OCI-LY1 (cell line): Measurements from ENCODE around the gene RAB34.

Experiments
- H2AFZ ChIP-seq: fragments of 200-600 bp; sonication (generic), shearing (Covaris generic); 2 replicates; pipeline ENCODE4 v1.6.0; 2014; ENCODE audit warnings: antibody characterized with exemption, mild to moderate bottlenecking, low read length
- H3F3A ChIP-seq: fragments of 200-600 bp; sonication (generic), shearing (Covaris generic); 2 replicates; pipeline ENCODE4 v1.6.0; 2014; ENCODE audit warnings: mild to moderate bottlenecking, antibody characterized with exemption, low read length, moderate library complexity; ENCODE audit not compliant: insufficient read depth
- H3K27ac ChIP-seq: fragments of 200-600 bp; sonication (generic); 2 replicates; pipeline ENCODE4 v1.5.1; 2014; ENCODE audit warnings: low read length, mixed run types, mild to moderate bottlenecking, low read depth; ENCODE audit not compliant: poor library complexity, severe bottlenecking
- H3K27me3 ChIP-seq: fragments of 200-600 bp; sonication (generic); 2 replicates; pipeline ENCODE4 v1.6.0; 2014; ENCODE audit warnings: antibody characterized with exemption, mild to moderate bottlenecking, low read length, moderate library complexity; ENCODE audit not compliant: insufficient read depth
- H3K36me3 ChIP-seq: fragments of 200-600 bp; sonication (generic); 2 replicates; pipeline ENCODE4 v1.6.1; 2014; ENCODE audit warnings: mild to moderate bottlenecking, antibody characterized with exemption, low read length, moderate library complexity, mixed read lengths; ENCODE audit not compliant: insufficient read depth
- H3K4me1 ChIP-seq: fragments of 200-600 bp; sonication (generic); 2 replicates; pipeline ENCODE4 v1.5.1; 2014; ENCODE audit warnings: mild to moderate bottlenecking, low read length, moderate library complexity; ENCODE audit not compliant: insufficient read depth, severe bottlenecking
- H3K4me2 ChIP-seq: fragments of 200-600 bp; sonication (generic), shearing (Covaris generic); 2 replicates; pipeline ENCODE4 v1.6.1; 2014; ENCODE audit warnings: low read length
- H3K4me3 ChIP-seq: fragments of 200-600 bp; sonication (generic); 2 replicates; pipeline ENCODE4 v1.5.1; 2014; ENCODE audit warnings: low read length, low read depth, mild to moderate bottlenecking, mixed read lengths; ENCODE audit not compliant: poor library complexity, severe bottlenecking
- H3K79me2 ChIP-seq: fragments of 200-600 bp; shearing (Covaris generic); 2 replicates; pipeline ENCODE4 v1.6.1; 2016; ENCODE audit warnings: mixed run types, low read length, mixed read lengths; ENCODE audit not compliant: insufficient read depth
- H3K9ac ChIP-seq: fragments of 200-600 bp; sonication (generic), shearing (Covaris generic); 2 replicates; pipeline ENCODE4 v1.6.1; 2014; ENCODE audit warnings: mild to moderate bottlenecking, low read length, mixed read lengths
- H3K9me2 ChIP-seq: fragments of 200-600 bp; sonication (generic), shearing (Covaris generic); 2 replicates; pipeline ENCODE4 v1.6.1; 2014; ENCODE audit warnings: low read depth, mild to moderate bottlenecking, low read length, mixed read lengths
- H3K9me3 ChIP-seq: fragments of 200-600 bp; shearing (Covaris generic); 2 replicates; pipeline ENCODE4 v1.6.1; 2014; ENCODE audit warnings: low read length, mixed read lengths
- H4K20me1 ChIP-seq: fragments of 200-600 bp; sonication (generic), shearing (Covaris generic); 2 replicates; pipeline ENCODE4 v1.6.0; 2016; ENCODE audit warnings: mild to moderate bottlenecking, low read length; ENCODE audit not compliant: insufficient read depth
- EZH2 ChIP-seq: fragments of 200-600 bp; sonication (generic), shearing (Covaris generic); IDR thresholded peaks from 2 replicates; pipeline ENCODE4 v1.8.0; 2017; ENCODE audit warnings: borderline replicate concordance, mixed run types, mild to moderate bottlenecking, antibody characterized with exemption, low read length, moderate library complexity, mixed read lengths
- TF ChIP-seq, protein P1 (sequence below): fragments of 200-600 bp; sonication (generic), shearing (Covaris generic); IDR thresholded peaks from 2 replicates; pipeline ENCODE4 v1.5.1; 2017; ENCODE audit warnings: mild to moderate bottlenecking, antibody characterized with exemption, low read length, moderate library complexity, mixed read lengths

The RAB34 gene

DNA sequence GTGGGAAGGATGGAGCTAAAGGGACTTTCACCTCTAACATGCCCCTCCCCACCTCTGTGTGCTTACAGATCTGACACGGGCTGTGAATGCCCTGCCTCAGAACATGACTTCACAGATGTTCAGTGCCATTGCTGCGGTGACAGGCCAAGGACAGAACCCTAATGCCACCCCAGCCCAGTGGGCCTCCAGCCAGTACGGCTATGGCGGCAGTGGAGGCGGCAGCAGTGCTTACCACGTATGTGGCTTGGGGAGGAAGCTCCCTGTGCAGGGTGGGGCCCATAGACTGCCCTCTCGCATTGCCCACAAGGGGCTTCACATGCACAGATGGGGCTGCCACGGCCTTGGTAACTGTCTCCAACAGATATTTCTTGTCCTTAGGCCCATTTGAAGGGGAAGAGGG, 17.4 kb downstream of the RAB34 start:
- H3K27me3 ChIP-seq: no peaks in the 10 kb centered on the region
- no peak overlapping the region for H3K9ac ChIP-seq

DNA sequence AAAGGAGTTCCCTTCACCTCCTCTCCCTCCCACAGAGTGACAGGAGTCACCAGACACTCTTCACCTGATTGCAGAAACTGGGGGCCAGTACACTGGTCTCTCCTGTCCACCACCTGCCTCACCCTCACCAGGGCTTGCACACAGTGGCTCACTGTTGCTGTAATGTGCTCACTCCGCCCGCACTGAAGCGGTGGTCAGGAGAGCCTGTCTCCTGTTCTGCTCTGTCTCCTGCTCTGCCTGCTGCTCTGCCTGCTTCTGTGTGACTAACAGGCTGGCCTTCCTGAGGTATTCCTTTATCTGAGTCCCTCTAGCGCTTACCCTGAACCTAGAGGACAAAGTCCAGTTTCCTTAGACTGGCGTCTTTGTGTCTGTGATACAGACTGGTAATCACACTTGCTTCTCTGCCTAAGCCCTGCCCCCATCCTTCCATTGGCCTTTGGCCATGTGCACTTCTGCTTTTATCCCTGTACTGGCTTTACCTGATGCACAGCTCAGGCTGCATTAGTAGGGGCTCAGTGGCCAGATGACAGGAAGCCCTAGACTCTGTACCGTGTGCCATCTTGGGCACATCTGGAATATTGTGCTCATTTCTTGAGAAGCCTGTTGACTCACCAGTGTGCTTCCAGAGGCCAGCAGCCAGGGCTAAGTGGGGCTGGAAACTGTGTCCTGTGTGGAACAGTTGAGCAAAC, 19.3 kb downstream of the RAB34 start:
- H3K79me2 ChIP-seq: no peaks in the 10 kb centered on the region
- no peaks in the 10 kb centered on the region for H3K27me3 ChIP-seq
- no peaks in the 10 kb centered on the region for H3K9me3 ChIP-seq
- peaks cover 98% of the 10 kb centered on the region for H3K36me3 ChIP-seq
- H4K20me1 ChIP-seq: no peaks in the 10 kb centered on the region
- no peak overlapping the region for H3K4me3 ChIP-seq
- H3K4me1 ChIP-seq: no peaks in the 10 kb centered on the region
- TF ChIP-seq EZH2: no peak
- TF ChIP-seq, protein P1, sequence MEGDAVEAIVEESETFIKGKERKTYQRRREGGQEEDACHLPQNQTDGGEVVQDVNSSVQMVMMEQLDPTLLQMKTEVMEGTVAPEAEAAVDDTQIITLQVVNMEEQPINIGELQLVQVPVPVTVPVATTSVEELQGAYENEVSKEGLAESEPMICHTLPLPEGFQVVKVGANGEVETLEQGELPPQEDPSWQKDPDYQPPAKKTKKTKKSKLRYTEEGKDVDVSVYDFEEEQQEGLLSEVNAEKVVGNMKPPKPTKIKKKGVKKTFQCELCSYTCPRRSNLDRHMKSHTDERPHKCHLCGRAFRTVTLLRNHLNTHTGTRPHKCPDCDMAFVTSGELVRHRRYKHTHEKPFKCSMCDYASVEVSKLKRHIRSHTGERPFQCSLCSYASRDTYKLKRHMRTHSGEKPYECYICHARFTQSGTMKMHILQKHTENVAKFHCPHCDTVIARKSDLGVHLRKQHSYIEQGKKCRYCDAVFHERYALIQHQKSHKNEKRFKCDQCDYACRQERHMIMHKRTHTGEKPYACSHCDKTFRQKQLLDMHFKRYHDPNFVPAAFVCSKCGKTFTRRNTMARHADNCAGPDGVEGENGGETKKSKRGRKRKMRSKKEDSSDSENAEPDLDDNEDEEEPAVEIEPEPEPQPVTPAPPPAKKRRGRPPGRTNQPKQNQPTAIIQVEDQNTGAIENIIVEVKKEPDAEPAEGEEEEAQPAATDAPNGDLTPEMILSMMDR: no peak
- H2AFZ ChIP-seq: no peak overlapping the region
- H3K4me2 ChIP-seq: no peak overlapping the region
- H3K9me2 ChIP-seq: no peaks in the 10 kb centered on the region
- no peaks in the 10 kb centered on the region for H3F3A ChIP-seq
- H3K9ac ChIP-seq: no peak overlapping the region
- no peak overlapping the region for H3K27ac ChIP-seq

More for the DNA sequence above, 17.4 kb downstream of the RAB34 start:
- H3K9me2 ChIP-seq: no peaks in the 10 kb centered on the region
- no peak overlapping the region for H3K27ac ChIP-seq
- H4K20me1 ChIP-seq: no peaks in the 10 kb centered on the region
- H3K9me3 ChIP-seq: no peaks in the 10 kb centered on the region
- TF ChIP-seq, protein P1: no peak
- TF ChIP-seq EZH2: no peak
- no peaks in the 10 kb centered on the region for H3F3A ChIP-seq
- no peak overlapping the region for H2AFZ ChIP-seq
- H3K79me2 ChIP-seq: no peaks in the 10 kb centered on the region
- peaks cover 83% of the 10 kb centered on the region for H3K36me3 ChIP-seq
- H3K4me3 ChIP-seq: no peak overlapping the region
- H3K4me1 ChIP-seq: no peaks in the 10 kb centered on the region
- no peak overlapping the region for H3K4me2 ChIP-seq

DNA sequence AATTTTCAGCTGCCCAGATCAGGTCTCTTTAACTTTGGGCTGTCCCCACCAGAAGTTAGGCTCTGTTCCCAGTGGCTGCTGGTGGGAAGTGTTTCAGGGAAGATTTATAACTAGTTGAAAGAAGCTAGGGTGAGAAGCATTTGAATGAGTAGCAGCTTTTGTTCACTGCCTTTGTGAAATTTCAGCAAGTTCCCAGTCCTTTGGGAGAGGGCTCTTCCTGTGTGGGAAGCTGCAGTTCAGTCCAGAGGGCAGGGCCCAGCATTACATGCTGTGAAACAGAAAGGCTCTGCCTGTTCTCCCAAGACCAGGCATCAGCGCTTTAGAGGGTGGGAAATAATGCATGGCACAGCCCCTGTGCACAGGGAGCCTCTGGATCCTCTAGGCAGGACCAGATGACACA, 23.8 kb downstream of the RAB34 start:
- peaks cover 89% of the 10 kb centered on the region for H3K36me3 ChIP-seq

More for the DNA sequence above, 23.8 kb downstream of the RAB34 start:
- no peak overlapping the region for H2AFZ ChIP-seq
- H3K4me1 ChIP-seq: no peaks in the 10 kb centered on the region
- H3K9ac ChIP-seq: no peak overlapping the region
- TF ChIP-seq, protein P1: no peak
- TF ChIP-seq EZH2: no peak
- no peak overlapping the region for H3K4me3 ChIP-seq
- H3K9me2 ChIP-seq: no peaks in the 10 kb centered on the region
- no peak overlapping the region for H3K27ac ChIP-seq
- H4K20me1 ChIP-seq: no peaks in the 10 kb centered on the region
- H3K4me2 ChIP-seq: no peak overlapping the region
- no peaks in the 10 kb centered on the region for H3K27me3 ChIP-seq
- H3K9me3 ChIP-seq: no peaks in the 10 kb centered on the region
- H3K79me2 ChIP-seq: no peaks in the 10 kb centered on the region
- H3F3A ChIP-seq: no peaks in the 10 kb centered on the region
